Loucy (cell line): ENCODE data around the gene SLC26A1.

Experiments
- EZH2phosphoT487 ChIP-seq: fragments of 200-600 bp; IDR thresholded peaks from 2 replicates; pipeline ENCODE4 v1.6.1; 2018; ENCODE audit warnings: antibody characterized with exemption, mild to moderate bottlenecking, moderate library complexity, borderline replicate concordance
- TF ChIP-seq, protein P1 (sequence below): fragments of 200-600 bp; sonication (generic); conservative IDR thresholded peaks from 2 replicates; pipeline ENCODE4 v1.5.1; 2014; ENCODE audit warnings: mild to moderate bottlenecking, antibody characterized with exemption, low read length

- TF ChIP-seq EZH2phosphoT487, result no peak
- TF ChIP-seq, protein P1, sequence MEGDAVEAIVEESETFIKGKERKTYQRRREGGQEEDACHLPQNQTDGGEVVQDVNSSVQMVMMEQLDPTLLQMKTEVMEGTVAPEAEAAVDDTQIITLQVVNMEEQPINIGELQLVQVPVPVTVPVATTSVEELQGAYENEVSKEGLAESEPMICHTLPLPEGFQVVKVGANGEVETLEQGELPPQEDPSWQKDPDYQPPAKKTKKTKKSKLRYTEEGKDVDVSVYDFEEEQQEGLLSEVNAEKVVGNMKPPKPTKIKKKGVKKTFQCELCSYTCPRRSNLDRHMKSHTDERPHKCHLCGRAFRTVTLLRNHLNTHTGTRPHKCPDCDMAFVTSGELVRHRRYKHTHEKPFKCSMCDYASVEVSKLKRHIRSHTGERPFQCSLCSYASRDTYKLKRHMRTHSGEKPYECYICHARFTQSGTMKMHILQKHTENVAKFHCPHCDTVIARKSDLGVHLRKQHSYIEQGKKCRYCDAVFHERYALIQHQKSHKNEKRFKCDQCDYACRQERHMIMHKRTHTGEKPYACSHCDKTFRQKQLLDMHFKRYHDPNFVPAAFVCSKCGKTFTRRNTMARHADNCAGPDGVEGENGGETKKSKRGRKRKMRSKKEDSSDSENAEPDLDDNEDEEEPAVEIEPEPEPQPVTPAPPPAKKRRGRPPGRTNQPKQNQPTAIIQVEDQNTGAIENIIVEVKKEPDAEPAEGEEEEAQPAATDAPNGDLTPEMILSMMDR, result no peak
These were observed 42.0 kb downstream of the SLC26A1 start for GRCh38 chr4:951186-951585.
